Hematopoietic multipotent progenitor cell treated with erythropoietin and hydrocortisone succinate and interleukin-3 and kit ligand, for 6 days (in vitro differentiated cells): ENCODE results near the gene FTHL17.

ENCODE experiments used
- DNase-seq: peaks from one replicate; pipeline ENCODE4 v3.0.0-alpha.2; 2015

Gene FTHL17

DNA sequence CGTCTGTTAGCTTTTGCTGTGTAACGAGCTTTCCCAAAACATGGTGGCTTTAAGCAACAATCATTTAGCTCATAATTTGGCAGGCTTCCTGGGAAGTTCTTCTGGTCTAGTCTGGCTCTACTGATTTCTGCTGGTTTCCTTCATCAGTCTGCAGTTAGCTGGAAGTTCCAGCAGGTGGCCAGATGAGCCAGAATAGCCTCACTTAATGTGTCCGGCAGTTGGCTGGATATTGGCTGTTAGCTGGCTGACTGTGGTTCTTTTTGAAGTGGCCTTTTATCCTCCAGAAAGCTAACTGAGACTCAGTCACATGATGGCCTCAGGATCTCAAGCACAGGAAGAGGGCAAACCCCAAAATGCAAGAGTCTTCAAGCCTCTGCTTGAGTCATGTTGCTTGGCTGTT is 34.9 kb downstream of the FTHL17 start:
- DNase-seq, result peak; percentile 56

DNA sequence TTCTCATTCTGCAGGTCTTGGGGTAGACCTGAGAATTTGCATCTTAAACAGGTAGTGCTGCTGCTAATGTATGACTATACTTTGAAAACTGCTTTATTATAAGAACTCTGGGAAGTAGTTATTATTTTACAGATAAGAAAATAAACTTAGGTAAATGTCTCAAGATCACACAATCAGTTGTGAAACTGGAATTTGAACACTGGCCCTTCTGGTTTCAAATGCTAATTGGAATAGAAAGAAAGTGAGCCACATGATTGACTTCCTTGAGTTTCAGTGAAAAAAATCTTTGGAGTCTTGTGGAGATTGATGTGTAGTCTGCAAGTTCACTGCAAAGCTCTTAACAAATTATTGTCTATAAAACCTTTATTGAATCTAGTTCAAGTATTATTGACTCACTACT is 44.5 kb downstream of the FTHL17 start:
- no peak for DNase-seq

DNA sequence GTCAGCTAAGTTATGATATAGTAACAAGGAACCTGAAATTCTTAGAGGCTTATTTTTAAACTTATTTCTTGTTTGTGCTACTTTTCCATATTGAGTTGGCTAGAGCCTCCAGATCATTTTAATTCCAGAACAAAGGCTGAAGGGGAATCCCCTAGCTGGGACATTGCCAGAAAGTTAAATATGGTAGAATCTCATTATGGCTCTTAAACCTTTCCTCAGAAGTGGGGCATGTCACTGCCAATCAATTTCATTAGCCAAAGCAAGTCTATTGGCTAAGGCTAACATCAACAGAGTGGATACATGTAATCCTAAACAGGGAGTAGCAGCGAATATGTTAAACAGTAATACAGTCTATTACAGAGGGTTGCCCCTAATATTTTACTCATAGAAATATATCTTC is 47.0 kb downstream of the FTHL17 start:
- no peak for DNase-seq

DNA sequence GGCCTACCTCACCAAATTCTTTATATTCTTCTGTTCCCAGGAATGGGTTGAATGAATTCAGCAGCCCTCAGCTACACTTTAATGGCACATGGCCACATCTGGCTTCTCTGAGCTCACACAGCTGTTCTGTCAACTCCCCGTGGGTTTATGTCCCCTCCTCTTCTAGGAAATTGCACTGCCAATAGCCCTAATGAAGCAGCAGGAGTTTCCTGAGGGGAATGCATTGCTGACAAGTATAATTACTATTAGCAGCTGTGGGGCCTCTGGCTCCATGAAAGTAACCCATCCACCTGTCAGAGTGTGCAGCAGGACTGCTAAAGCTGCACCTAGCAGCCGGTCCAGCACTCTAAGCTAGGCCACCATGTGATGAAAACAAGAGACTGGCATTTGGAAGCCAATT is 50.3 kb downstream of the FTHL17 start:
- DNase-seq, result no peak
